Psoas muscle (tissue), 8 donors: ENCODE data around the gene RRBP1. TPM values are rescaled to one million over a fixed set of nuclear protein-coding genes. Genes with fewer than 3 reads are reported as not detected.
A peak's percentile ranks its signal among the peaks of the same experiment; 100 is the strongest.
"Not testable (repeated sequence)": the region's sequence is repeated elsewhere in the genome, so short reads cannot be mapped to it uniquely, and the experiment has no call there.

Experiments used
- ATAC-seq, 4 donors: fragments of 200-7000 bp; cut with Tn5 transposase; one replicate each; pipeline ENCODE4 v1.9.1; 2020; ENCODE audit warnings: moderate library complexity in 3 of 4, mild to moderate bottlenecking in 2 of 4
- DNase-seq, 2 donors: peaks; one replicate each; pipeline ENCODE4 v3.0.0-alpha.2; 2020
- H3K27ac ChIP-seq: fragments of 200-600 bp; one replicate; pipeline ENCODE4 v1.8.0; 2022
- H3K27me3 ChIP-seq, 3 donors: fragments of 200-600 bp in 1 of 3; one replicate each; pipeline versions ENCODE4 v1.6.1 to v1.8.0; 2013 to 2022; ENCODE audit warnings: low read length in 2 of 3, mild to moderate bottlenecking in 2 of 3, moderate library complexity in 1 of 3; ENCODE audit not compliant: insufficient read depth in 3 of 3
- H3K36me3 ChIP-seq, 2 donors: fragments of 200-600 bp in 1 of 2; one replicate each; pipeline versions ENCODE4 v1.6.1 to v1.8.0; 2013 to 2022; ENCODE audit warnings: low read depth in 1 of 2, mild to moderate bottlenecking in 1 of 2, moderate library complexity in 1 of 2; ENCODE audit not compliant: insufficient read depth in 1 of 2
- H3K4me1 ChIP-seq: fragments of 200-600 bp; one replicate; pipeline ENCODE4 v1.8.0; 2022
- H3K4me3 ChIP-seq: fragments of 200-600 bp; one replicate; pipeline ENCODE4 v1.8.0; 2022; ENCODE audit warnings: mild to moderate bottlenecking
- H3K9me3 ChIP-seq: fragments of 200-600 bp; one replicate; pipeline ENCODE4 v1.8.0; 2022
- CTCF ChIP-seq: fragments of 200-600 bp; IDR thresholded peaks from one replicate; pipeline ENCODE4 v1.8.0; 2022; ENCODE audit warnings: antibody characterized with exemption
- WGBS, 3 donors: extraction: QIAGEN DNeasy Blood & Tissue Kit; methylation state at CpG; one replicate each; pipeline versions ENCODE4 v1.1.6 to v1.1.7; 2013; 5-methylcytosine and 5-hydroxymethylcytosine counted together
- intact Hi-C, 2 donors: fragments of 100-400 bp; cut with DNase I; formaldehyde crosslinking; loops; one replicate each; pipeline versions ENCODE4 v1.11.0 to v1.14.2; 2022
- polyA plus RNA-seq, 3 donors: library from polyadenylated mRNA; stranded (reverse); fragments of 200-250 nt; gene quantifications; one replicate each; pipeline ENCODE4 v1.2.3, GENCODE V29; 2013
- total RNA-seq, 4 donors: library from RNA; stranded (reverse); fragmentation: NEBNext Ultra II Directional in 2 of 4; extraction: Animal tissue kit (Norgen Biotek cat#: 25700) in 2 of 4; gene quantifications; one replicate each; pipeline versions ENCODE4 v1.2.1 to v1.2.4, GENCODE V29; 2021 to 2023
- donor health status: healthy with polysubstance abuse.
- donor health status: DM: no; HTN: no; CAD: no; lungs with moderate emphysema.
- donor health status: Bipolar disorder and iron deficiency.
- donor health status: healthy.
- donor health status: DM: yes; HTN: yes; CAD: no.
- donor health status: DM: no; HTN: no; CAD: no.
- donor health status: DM: no; HTN: no; CAD: no.
- donor health status: DM: yes; HTN: yes; CAD: no.

Gene RRBP1
- total and polyA plus RNA-seq, 7 donors = 14.2 to 40.8 (median 21.8) TPM

DNA sequence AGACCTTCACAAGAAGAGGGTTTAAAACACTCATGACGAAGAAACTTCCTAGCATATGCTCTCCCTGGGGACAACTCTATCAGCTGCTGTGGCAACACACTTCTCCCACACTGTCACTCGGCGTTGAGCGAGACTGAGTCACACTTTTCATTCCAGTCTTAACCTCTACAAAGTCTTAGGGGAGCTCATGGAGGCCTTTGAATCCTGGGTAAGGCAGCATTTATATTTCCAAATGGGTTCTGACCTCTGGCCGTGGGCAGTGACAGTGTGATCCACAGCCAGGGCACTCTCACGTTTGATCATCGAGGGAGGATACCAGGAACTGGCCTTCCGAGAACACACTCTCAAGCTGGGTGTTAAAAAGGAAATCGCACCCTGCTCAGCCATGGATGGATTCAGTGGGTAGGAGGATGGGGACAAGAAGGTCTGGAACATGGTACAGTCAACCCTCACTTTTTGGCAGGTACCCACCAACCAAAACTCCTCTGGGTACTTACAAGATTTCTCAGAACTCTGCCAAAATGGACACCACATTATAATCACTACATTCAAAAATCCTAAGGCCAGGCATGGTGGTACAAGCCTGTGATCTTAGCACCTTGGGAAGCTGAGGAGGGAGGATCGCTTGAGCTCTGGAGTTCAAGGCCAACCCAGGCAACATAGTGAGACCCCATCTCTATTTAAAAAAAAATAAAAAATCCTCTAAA lies 19.6 kb downstream of the RRBP1 start:
- no peak for TF ChIP-seq CTCF
- H3K27ac ChIP-seq = peak overlapping the region; percentile 14
- no peaks in the 10 kb centered on the region for H3K27me3 ChIP-seq
- intact Hi-C loops = no loop called here
- H3K9me3 ChIP-seq = no peaks in the 10 kb centered on the region
- H3K36me3 ChIP-seq = peaks cover 0 to 13% of the 10 kb centered on the region in 2 donors
- H3K4me3 ChIP-seq = no peak overlapping the region
- DNase-seq (peak in 1 of 2 donors; percentile 62), ATAC-seq (peak; percentile 41 to 80 (median 74))
- H3K4me1 ChIP-seq = peaks cover 8% of the 10 kb centered on the region
- WGBS, 3 donors = 46 to 59% (median 52%) methylated on average over 10 of the region's 10 CpGs

DNA sequence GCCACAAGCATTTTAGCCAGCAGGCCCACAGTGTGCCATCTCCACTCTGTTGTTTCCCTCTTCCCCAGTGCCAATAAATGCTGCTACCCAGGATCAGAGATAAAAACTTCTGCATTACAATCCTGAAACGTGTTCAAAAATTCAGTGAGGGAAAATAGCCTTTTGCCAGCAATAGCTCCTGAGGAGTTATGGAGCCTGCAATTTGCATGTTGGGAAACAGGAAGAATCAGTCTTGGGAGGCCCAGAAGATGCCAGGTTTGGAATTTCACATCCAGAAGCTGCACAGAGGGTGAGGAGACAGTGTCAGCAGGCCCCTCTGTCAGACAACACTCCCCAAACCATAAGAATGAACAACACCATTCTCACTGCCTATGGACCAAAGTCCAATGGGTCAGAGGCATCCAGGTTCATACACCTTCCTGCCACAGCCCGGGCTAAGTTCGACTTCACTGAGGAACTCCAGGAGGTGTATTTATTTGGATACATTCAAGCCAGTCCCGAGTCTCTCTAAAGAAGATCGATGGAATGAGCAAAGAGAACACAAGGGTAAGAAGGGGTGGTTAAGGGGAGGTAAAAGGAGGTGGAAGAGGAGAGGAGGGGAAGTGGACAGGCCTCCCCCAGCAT lies 20.8 kb downstream of the RRBP1 start:
- intact Hi-C loops = no loop called here
- Histone ChIP-seq H3K36me3 (peaks cover 0 to 13% of the 10 kb centered on the region in 2 donors), H3K9me3 (no peaks in the 10 kb centered on the region), H3K27me3 (no peaks in the 10 kb centered on the region), H3K4me3 (no peak overlapping the region), H3K27ac (no peak overlapping the region), H3K4me1 (peaks cover 17% of the 10 kb centered on the region)
- no peak for DNase-seq
- no peak for TF ChIP-seq CTCF
- peak in 1 of 4 donors; percentile 21 for ATAC-seq
- WGBS, 3 donors = 67 to 77% (median 73%) methylated on average over 5 of the region's 5 CpGs

- no peak overlapping the region for H3K4me3 ChIP-seq
- intact Hi-C loops = no loop called here
- ATAC-seq = peak in 3 of 4 donors; percentile 20 to 41 (median 20)
- H3K27ac ChIP-seq = no peak overlapping the region
- TF ChIP-seq CTCF = no peak
- 59 to 85% (median 68%) methylated on average over 6 of the region's 6 CpGs for WGBS, 3 donors
- H3K9me3 ChIP-seq = no peaks in the 10 kb centered on the region
- H3K27me3 ChIP-seq = no peaks in the 10 kb centered on the region
- peaks cover 11% of the 10 kb centered on the region for H3K4me1 ChIP-seq
- DNase-seq = no peak
- H3K36me3 ChIP-seq = peaks cover 0 to 13% of the 10 kb centered on the region in 2 donors
Measured at GRCh38 chr20:17660667-17661066, 21.4 kb downstream of the RRBP1 start.

- H3K9me3 ChIP-seq = no peaks in the 10 kb centered on the region
- no peak for TF ChIP-seq CTCF
- peaks cover 0 to 13% of the 10 kb centered on the region in 2 donors for H3K36me3 ChIP-seq
- no peak overlapping the region for H3K27ac ChIP-seq
- 96 to 99% (median 97%) methylated on average over 5 of the region's 5 CpGs for WGBS, 3 donors
- H3K27me3 ChIP-seq = no peaks in the 10 kb centered on the region
- H3K4me3 ChIP-seq = no peak overlapping the region
- intact Hi-C loops = no loop called here
- no peak for DNase-seq
- peaks cover 11% of the 10 kb centered on the region for H3K4me1 ChIP-seq
- ATAC-seq = no peak
Measured at GRCh38 chr20:17659801-17660200, 22.2 kb downstream of the RRBP1 start.

- H3K27ac ChIP-seq, H3K9me3 ChIP-seq, intact Hi-C loops, H3K27me3 ChIP-seq, ATAC-seq, H3K4me3 ChIP-seq, DNase-seq: not testable (repeated sequence)
- H3K4me1 ChIP-seq = peaks cover 11% of the 10 kb centered on the region
- 93 to 100% (median 96%) methylated on average over 6 to 7 of the region's 7 CpGs for WGBS, 3 donors
- H3K36me3 ChIP-seq = peaks cover 0 to 13% of the 10 kb centered on the region in 2 donors
Measured at GRCh38 chr20:17659344-17659743, 22.7 kb downstream of the RRBP1 start.
